ENCODE measurements around the gene CTBP1.

Gene CTBP1

DNA sequence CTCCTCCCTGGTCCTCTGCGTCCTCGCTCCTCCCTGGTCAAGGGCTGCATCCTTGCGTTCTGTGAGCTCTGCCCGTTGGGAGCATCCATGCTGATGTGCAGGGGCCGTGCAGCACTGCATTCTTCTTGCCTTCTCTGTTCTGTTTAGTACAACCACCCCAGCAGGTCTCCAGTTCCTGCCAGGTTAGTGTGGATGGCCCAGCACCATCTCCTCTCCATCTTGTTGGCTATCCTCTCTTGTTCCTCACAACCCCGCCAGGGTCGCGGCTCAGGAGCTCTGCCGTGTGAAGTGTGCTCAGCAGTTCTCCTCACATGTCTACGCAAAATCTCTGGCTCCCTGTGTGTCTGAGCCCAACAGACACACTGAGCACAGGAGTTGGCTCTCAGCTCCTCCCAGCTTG is 30.3 kb upstream of the CTBP1 start:
- DNase-seq: no peak

DNA sequence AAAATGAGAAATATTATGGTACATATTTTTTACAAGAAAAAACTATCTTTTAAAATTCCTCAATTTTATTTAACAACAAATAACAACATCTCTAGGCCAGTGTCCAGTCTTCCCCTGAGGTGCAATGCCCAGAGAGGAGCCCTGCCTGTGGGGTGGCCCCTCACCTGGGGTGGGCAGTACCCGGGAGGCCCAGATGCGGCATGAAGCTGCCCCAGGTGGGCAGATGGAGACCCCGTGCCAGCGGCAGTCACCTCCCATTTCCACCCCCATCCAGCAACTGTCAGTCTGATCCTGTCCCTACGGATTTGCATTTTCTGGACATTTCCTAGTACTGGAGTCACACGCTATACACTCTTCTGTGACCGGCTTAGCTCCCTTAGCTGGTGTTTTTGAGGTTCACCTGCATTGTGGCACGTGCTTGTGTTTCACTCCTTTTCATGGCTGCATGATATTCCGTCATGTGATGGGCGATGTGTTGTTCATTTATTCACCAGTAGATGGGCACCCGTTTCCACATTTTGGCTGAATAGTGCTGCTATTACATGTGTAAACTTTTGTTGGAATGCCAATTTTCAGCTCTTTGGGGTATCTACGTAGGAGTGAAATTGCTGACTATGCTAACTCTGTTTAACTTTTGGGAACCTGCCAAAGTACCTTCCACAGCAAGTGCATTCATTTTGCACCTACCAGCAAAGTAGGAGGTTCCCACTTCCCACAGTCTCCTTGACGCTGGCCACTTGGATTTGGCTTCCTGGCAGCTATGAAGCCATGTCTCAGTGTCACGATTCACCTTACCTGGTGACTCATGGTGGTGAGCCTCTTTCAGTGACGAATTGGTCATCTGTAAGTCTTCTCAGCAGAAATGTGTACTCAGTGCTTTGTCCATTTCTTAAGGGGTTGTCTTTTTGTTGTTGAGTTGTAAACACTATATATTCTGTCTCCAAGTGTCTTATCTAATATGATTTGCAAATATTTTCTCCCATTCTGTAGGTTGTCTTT is 29.0 kb upstream of the CTBP1 start:
- DNase-seq: no peak

- DNase-seq: no peak
These were observed 28.1 kb upstream of the CTBP1 start for GRCh38 chr4:1276984-1277383.

DNA sequence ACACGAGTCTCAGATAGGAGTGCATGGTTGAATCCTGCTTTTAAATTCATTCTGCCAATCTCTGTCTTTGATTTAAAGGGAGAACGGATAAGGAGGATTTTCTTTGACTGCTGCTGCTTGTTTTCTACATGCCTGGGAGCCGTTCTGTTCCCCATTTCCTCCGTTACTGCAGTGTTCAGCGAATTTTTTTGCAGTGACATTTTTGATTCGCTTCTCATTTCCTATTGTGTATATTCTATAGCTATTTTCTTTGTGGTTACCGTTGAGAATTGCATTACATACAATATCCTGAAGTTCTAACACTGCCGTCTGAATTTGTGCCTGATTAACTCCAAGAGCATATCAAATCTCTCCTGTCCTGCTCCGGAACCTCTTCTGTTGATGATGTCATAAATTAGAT is 25.9 kb upstream of the CTBP1 start:
- DNase-seq: no peak

GRCh38 chr4:1271686-1272085 is 22.8 kb upstream of the CTBP1 start:
- DNase-seq: no peak

GRCh38 chr4:1269209-1269608 is 20.3 kb upstream of the CTBP1 start:
- no peak for DNase-seq

DNA sequence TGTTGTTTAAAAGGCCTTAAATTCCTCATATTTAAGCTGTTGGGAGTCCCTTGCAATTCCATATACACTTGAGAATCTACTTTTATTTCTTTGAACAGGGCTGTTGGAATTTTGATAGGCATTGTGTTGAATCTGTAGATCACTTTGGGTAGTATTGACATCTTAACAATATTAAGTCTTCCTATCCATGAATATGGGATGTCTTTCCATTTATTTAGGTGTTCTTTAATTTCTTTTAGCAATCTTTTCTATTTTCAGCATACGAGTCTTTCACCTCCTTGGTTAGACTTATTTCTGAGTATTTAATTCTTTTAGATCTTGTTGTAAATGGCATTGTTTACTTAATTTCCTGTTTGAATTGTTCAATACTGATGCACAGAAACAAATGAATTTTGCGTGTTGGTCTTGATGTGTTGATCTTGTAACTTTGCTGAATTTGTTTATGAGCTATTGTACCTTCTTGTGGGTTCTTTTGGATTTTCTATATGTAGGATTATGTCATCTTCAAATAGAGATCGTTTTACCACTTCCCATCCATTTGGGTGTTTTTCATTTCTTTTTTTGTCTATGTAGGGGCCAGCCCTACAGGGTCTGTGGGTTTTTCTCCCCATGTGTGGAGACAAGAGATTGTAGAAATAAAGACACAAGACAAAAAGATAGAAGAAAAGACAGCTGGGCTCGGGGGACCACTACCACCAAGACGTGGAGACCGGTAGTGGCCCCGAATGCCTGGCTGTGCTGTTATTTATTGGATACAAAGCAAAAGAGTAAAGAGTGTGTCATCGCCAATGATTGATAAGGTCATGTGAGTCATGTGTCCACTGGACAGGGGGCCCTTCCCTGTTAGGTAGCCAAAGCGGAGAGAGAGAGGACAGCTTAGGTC is 18.2 kb upstream of the CTBP1 start:
- DNase-seq: no peak

DNA sequence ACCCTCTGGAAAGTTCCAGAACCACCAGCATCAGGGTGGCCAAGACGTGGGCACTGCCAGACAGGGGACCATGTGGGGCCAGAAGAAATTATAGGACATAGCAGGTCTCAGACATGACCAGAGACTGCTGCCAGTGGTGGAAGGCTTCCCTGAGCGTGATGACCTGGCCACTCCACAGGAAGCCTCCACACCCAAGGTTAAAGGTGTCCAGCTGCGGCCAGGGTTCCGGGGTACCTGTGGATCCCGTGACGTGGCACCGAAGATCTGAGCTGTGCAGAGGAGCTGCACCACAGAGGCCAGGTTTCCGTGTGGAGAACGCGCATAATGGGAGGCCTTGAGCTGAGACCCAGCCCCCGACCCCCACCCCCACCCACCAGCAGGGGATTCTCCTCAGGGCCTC is 16.4 kb upstream of the CTBP1 start:
- no peak for DNase-seq

GRCh38 chr4:1264942-1265341 is 16.0 kb upstream of the CTBP1 start:
- DNase-seq: no peak

GRCh38 chr4:1261107-1261928 is 12.4 kb upstream of the CTBP1 start:
- no peak for DNase-seq

GRCh38 chr4:1260418-1261106 is 11.6 kb upstream of the CTBP1 start:
- DNase-seq: no peak

GRCh38 chr4:1259966-1260365 is 11.0 kb upstream of the CTBP1 start:
- no peak for DNase-seq

- DNase-seq: no peak
These were observed 9.5 kb upstream of the CTBP1 start for GRCh38 chr4:1258457-1258856.

DNA sequence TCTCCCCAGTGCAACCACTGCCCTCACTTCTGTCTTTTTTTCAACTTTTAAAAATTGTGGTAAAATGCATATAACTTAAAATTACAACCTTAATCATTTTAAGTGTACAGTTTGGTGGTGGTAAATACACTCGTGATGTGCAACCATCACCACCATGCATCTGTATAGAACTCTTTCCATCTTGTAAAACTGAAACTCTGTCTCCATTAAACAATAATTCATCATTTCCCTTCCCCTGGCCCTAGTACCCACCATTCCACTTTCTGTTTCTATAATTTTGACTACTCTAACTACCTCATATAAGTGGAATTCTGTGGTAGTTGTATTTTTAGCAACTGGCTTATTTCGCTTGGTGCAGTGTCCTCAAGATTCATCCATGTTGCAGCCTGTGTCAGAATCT is 6.8 kb upstream of the CTBP1 start:
- DNase-seq: no peak

DNA sequence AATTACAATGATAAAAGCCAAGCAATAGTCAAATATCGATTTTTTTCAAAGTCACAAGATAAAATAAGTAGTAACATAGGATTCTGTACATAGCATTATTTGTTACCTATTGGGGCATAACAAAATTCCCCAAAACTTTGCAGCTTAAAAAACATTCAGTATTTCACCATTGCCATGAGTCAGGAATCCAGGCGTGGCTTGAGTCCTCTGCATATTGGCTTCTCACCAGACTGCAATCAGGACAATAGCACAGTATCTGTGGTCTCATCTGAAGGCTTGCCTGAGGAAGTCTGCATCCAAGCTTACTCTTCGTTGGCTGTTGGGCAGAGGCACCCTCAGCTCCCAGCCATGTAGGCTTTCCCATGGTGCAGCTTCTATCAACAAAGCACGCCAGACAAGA is 6.2 kb upstream of the CTBP1 start:
- no peak for DNase-seq

DNA sequence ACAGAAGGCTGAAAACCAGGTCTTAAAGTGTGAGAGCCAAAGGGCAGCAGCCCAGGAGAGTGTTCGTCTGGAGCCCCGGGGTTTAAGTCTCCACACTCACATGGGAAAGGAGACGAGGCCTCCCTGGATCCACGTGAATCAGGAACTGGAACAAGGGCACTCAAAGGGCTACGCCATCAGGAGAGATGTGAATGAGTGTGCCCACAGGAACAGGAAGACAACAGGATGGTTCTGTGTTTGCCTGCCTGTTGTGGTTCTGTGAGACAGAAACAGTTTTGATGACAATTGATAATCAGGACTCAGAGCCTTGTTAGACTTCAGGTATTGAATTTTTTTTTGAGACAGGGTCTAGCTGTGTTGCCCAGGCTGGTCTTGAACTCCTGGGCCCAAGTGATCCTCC is 4.9 kb upstream of the CTBP1 start:
- no peak for DNase-seq

DNA sequence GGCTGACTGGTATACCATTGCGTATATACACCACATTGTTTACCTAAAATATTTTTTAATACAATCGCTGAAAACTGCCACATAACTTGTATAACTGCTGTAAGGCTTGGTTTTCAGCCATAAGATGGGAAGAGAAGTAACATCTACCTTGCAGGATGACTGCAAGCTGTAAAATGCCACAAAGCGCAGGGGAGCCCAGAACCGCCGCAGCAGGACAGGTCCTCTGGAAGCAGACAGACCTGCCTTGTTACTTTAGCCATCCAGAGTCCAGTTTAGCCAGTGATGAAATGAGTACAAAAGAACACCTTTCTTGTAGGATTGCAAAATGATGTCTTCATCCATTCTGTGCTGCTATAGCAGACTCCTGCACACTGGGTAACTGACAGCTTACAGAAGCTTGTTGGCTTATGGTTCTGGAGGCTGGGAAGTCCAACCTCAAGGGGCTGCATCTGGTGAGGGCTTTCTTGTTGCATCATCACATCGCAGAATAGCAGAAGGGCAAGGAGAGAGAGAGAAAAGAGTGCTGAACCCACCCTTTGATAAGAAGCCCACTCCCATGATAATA is 4.1 kb upstream of the CTBP1 start:
- no peak for DNase-seq

GRCh38 chr4:1251773-1252066 is 2.8 kb upstream of the CTBP1 start:
- DNase-seq: no peak

GRCh38 chr4:1250921-1251772 is 2.2 kb upstream of the CTBP1 start:
- DNase-seq: no peak

DNA sequence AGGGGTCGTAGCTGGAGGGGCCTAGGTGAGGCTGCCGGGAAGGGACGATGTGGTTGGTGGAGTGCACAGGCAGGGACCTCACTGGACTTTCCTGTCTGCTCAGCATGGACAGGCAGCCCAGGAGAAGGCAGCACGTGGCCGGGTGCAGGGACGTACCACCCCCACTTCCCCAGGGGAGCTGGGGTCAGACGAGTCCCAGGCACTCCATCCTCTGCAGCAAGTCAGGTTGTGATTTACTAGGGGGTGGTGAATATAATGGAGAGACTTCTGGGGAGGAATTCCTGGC is 1.5 kb upstream of the CTBP1 start:
- no peak for DNase-seq

- peak; percentile 49 to 52 for DNase-seq
These were observed 999 bp upstream of the CTBP1 start for GRCh38 chr4:1249731-1250526.
